OCI-LY1 (cell line): ENCODE data around the gene KCNMA1.

Experiments
- H2AFZ ChIP-seq: fragments of 200-600 bp; sonication (generic), shearing (Covaris generic); 2 replicates; pipeline ENCODE4 v1.6.0; 2014; ENCODE audit warnings: antibody characterized with exemption, mild to moderate bottlenecking, low read length
- H3F3A ChIP-seq: fragments of 200-600 bp; sonication (generic), shearing (Covaris generic); 2 replicates; pipeline ENCODE4 v1.6.0; 2014; ENCODE audit warnings: mild to moderate bottlenecking, antibody characterized with exemption, low read length, moderate library complexity; ENCODE audit not compliant: insufficient read depth
- H3K27ac ChIP-seq: fragments of 200-600 bp; sonication (generic); 2 replicates; pipeline ENCODE4 v1.5.1; 2014; ENCODE audit warnings: low read length, mixed run types, mild to moderate bottlenecking, low read depth; ENCODE audit not compliant: poor library complexity, severe bottlenecking
- H3K27me3 ChIP-seq: fragments of 200-600 bp; sonication (generic); 2 replicates; pipeline ENCODE4 v1.6.0; 2014; ENCODE audit warnings: antibody characterized with exemption, mild to moderate bottlenecking, low read length, moderate library complexity; ENCODE audit not compliant: insufficient read depth
- H3K36me3 ChIP-seq: fragments of 200-600 bp; sonication (generic); 2 replicates; pipeline ENCODE4 v1.6.1; 2014; ENCODE audit warnings: mild to moderate bottlenecking, antibody characterized with exemption, low read length, moderate library complexity, mixed read lengths; ENCODE audit not compliant: insufficient read depth
- H3K4me1 ChIP-seq: fragments of 200-600 bp; sonication (generic); 2 replicates; pipeline ENCODE4 v1.5.1; 2014; ENCODE audit warnings: mild to moderate bottlenecking, low read length, moderate library complexity; ENCODE audit not compliant: insufficient read depth, severe bottlenecking
- H3K4me2 ChIP-seq: fragments of 200-600 bp; sonication (generic), shearing (Covaris generic); 2 replicates; pipeline ENCODE4 v1.6.1; 2014; ENCODE audit warnings: low read length
- H3K4me3 ChIP-seq: fragments of 200-600 bp; sonication (generic); 2 replicates; pipeline ENCODE4 v1.5.1; 2014; ENCODE audit warnings: low read length, low read depth, mild to moderate bottlenecking, mixed read lengths; ENCODE audit not compliant: poor library complexity, severe bottlenecking
- H3K79me2 ChIP-seq: fragments of 200-600 bp; shearing (Covaris generic); 2 replicates; pipeline ENCODE4 v1.6.1; 2016; ENCODE audit warnings: mixed run types, low read length, mixed read lengths; ENCODE audit not compliant: insufficient read depth
- H3K9ac ChIP-seq: fragments of 200-600 bp; sonication (generic), shearing (Covaris generic); 2 replicates; pipeline ENCODE4 v1.6.1; 2014; ENCODE audit warnings: mild to moderate bottlenecking, low read length, mixed read lengths
- H3K9me2 ChIP-seq: fragments of 200-600 bp; sonication (generic), shearing (Covaris generic); 2 replicates; pipeline ENCODE4 v1.6.1; 2014; ENCODE audit warnings: low read depth, mild to moderate bottlenecking, low read length, mixed read lengths
- H3K9me3 ChIP-seq: fragments of 200-600 bp; shearing (Covaris generic); 2 replicates; pipeline ENCODE4 v1.6.1; 2014; ENCODE audit warnings: low read length, mixed read lengths
- H4K20me1 ChIP-seq: fragments of 200-600 bp; sonication (generic), shearing (Covaris generic); 2 replicates; pipeline ENCODE4 v1.6.0; 2016; ENCODE audit warnings: mild to moderate bottlenecking, low read length; ENCODE audit not compliant: insufficient read depth
- CTCF ChIP-seq: fragments of 200-600 bp; sonication (generic), shearing (Covaris generic); IDR thresholded peaks from 2 replicates; pipeline ENCODE4 v1.5.1; 2017; ENCODE audit warnings: mild to moderate bottlenecking, antibody characterized with exemption, low read length, moderate library complexity, mixed read lengths
- EZH2 ChIP-seq: fragments of 200-600 bp; sonication (generic), shearing (Covaris generic); IDR thresholded peaks from 2 replicates; pipeline ENCODE4 v1.8.0; 2017; ENCODE audit warnings: borderline replicate concordance, mixed run types, mild to moderate bottlenecking, antibody characterized with exemption, low read length, moderate library complexity, mixed read lengths

Gene KCNMA1

GRCh38 chr10:76998451-76998850, 639.2 kb downstream of the KCNMA1 start:
- Histone ChIP-seq H3K9me2 (no peaks in the 10 kb centered on the region), H3K4me2 (no peak overlapping the region), H3K36me3 (no peaks in the 10 kb centered on the region), H3K4me3 (no peak overlapping the region), H3K27ac (no peak overlapping the region), H3K9ac (no peak overlapping the region), H3F3A (no peaks in the 10 kb centered on the region), H3K9me3 (no peaks in the 10 kb centered on the region), H4K20me1 (no peaks in the 10 kb centered on the region), H3K79me2 (no peaks in the 10 kb centered on the region), H3K27me3 (no peaks in the 10 kb centered on the region), H3K4me1 (no peaks in the 10 kb centered on the region), H2AFZ (no peak overlapping the region)
- TF ChIP-seq EZH2, result no peak
- no peak for TF ChIP-seq CTCF

GRCh38 chr10:76997631-76998030, 640.0 kb downstream of the KCNMA1 start:
- no peaks in the 10 kb centered on the region for H3K9me3 ChIP-seq
- H3K4me1 ChIP-seq, result no peaks in the 10 kb centered on the region
- no peak overlapping the region for H3K9ac ChIP-seq
- H3K9me2 ChIP-seq, result no peaks in the 10 kb centered on the region
- H3K36me3 ChIP-seq, result no peaks in the 10 kb centered on the region
- H3F3A ChIP-seq, result no peaks in the 10 kb centered on the region
- no peak overlapping the region for H3K27ac ChIP-seq
- no peaks in the 10 kb centered on the region for H3K79me2 ChIP-seq
- no peak overlapping the region for H3K4me3 ChIP-seq
- H3K4me2 ChIP-seq, result no peak overlapping the region
- H4K20me1 ChIP-seq, result no peaks in the 10 kb centered on the region
- H2AFZ ChIP-seq, result no peak overlapping the region
- H3K27me3 ChIP-seq, result no peaks in the 10 kb centered on the region
- TF ChIP-seq CTCF, result no peak
- no peak for TF ChIP-seq EZH2

- Histone ChIP-seq H3K36me3 (no peaks in the 10 kb centered on the region), H3F3A (no peaks in the 10 kb centered on the region), H3K9me3 (no peaks in the 10 kb centered on the region), H3K9me2 (no peaks in the 10 kb centered on the region), H3K4me2 (no peak overlapping the region), H3K4me1 (no peaks in the 10 kb centered on the region), H3K79me2 (no peaks in the 10 kb centered on the region), H3K27ac (no peak overlapping the region), H3K27me3 (no peaks in the 10 kb centered on the region), H2AFZ (no peak overlapping the region), H3K4me3 (no peak overlapping the region), H4K20me1 (no peaks in the 10 kb centered on the region), H3K9ac (no peak overlapping the region)
- no peak for TF ChIP-seq CTCF
- TF ChIP-seq EZH2, result no peak
These were observed 642.6 kb downstream of the KCNMA1 start for GRCh38 chr10:76995023-76995422.
